Pancreas (tissue), 10 donors: Measurements from ENCODE around the gene CNTN5. TPM values are rescaled to one million over a fixed set of nuclear protein-coding genes. Genes with fewer than 3 reads are reported as not detected.
A peak's percentile ranks its signal among the peaks of the same experiment; 100 is the strongest.

Source experiments
- ATAC-seq, 4 donors: fragments of 200-7000 bp; cut with Tn5 transposase; one replicate each; pipeline versions ENCODE4 v1.8.0 to v1.9.1; 2020; ENCODE audit warnings: mild to moderate bottlenecking in 4 of 4, moderate library complexity in 4 of 4
- DNase-seq, 6 donors: peaks; one replicate each; pipeline ENCODE4 v3.0.0-alpha.2; 2020
- FAIRE-seq: peaks from 2 replicates; lab custom pipeline; 2012; peaks lifted over from hg19 to GRCh38; lab: Jason Lieb, UNC
- H3K27ac ChIP-seq, 4 donors: fragments of 200-600 bp; sonication (generic); 1 replicate in 3 of 4; 2 replicates in 1 of 4; pipeline versions ENCODE4 v1.5.0 to v1.8.0; 2020
- H3K27me3 ChIP-seq, 4 donors: fragments of 200-600 bp; one replicate each; pipeline ENCODE4 v1.8.0; 2021
- H3K36me3 ChIP-seq, 3 donors: fragments of 200-600 bp; sonication (generic) in 1 of 3; one replicate each; pipeline versions ENCODE4 v1.5.0 to v1.8.0; 2020 to 2021
- H3K4me1 ChIP-seq, 3 donors: fragments of 200-600 bp; one replicate each; pipeline ENCODE4 v1.8.0; 2021
- H3K4me3 ChIP-seq, 4 donors: fragments of 200-600 bp; sonication (generic) in 2 of 4; one replicate each; pipeline versions ENCODE4 v1.5.0 to v1.8.0; 2020 to 2021
- H3K9me3 ChIP-seq, 4 donors: fragments of 200-600 bp; one replicate each; pipeline ENCODE4 v1.8.0; 2021
- WGBS, 2 donors: extraction: QIAGEN DNeasy Blood & Tissue Kit; methylation state at CpG; one replicate each; pipeline ENCODE4 v1.1.7; 2013; 5-methylcytosine and 5-hydroxymethylcytosine counted together
- intact Hi-C, 3 donors: fragments of 100-400 bp; cut with DNase I; formaldehyde crosslinking; loops; one replicate each; pipeline versions ENCODE4 v1.11.1 to v1.14.2; 2022
- polyA plus RNA-seq, 2 donors: library from polyadenylated mRNA; stranded (reverse); fragments of 200-250 nt; gene quantifications; one replicate each; pipeline ENCODE4 v1.2.3, GENCODE V29; 2013
- total RNA-seq, 6 donors: library from RNA; stranded (reverse); fragmentation: NEBNext Ultra II Directional in 4 of 6; extraction: Animal tissue kit (Norgen Biotek cat#: 25700) in 4 of 6; gene quantifications; one replicate each; pipeline versions ENCODE4 v1.2.1 to v1.2.4, GENCODE V29; 2021 to 2023
- TF ChIP-seq, protein P1 (sequence below), 4 donors: fragments of 200-600 bp; sonication (generic) in 3 of 4; IDR thresholded peaks; one replicate each; pipeline versions ENCODE4 v1.5.0 to v1.8.0; 2021; ENCODE audit warnings: antibody characterized with exemption in 4 of 4
- donor health status: healthy with polysubstance abuse.
- donor health status: DM: no; HTN: no; CAD: no; lungs with moderate emphysema.
- donor health status: DM: no; HTN: no; CAD: no.
- donor health status: control.
- donor health status: control.
- donor health status: Bipolar disorder and iron deficiency.
- donor health status: DM: yes; HTN: yes; CAD: no.
- donor health status: DM: no; HTN: no; CAD: no.
- donor health status: DM: no; HTN: no; CAD: no.
- donor health status: DM: yes; HTN: yes; CAD: no.

CNTN5 gene
- total and polyA plus RNA-seq, 8 donors, result 0.11 to 1.2 (median 0.58) TPM

DNA sequence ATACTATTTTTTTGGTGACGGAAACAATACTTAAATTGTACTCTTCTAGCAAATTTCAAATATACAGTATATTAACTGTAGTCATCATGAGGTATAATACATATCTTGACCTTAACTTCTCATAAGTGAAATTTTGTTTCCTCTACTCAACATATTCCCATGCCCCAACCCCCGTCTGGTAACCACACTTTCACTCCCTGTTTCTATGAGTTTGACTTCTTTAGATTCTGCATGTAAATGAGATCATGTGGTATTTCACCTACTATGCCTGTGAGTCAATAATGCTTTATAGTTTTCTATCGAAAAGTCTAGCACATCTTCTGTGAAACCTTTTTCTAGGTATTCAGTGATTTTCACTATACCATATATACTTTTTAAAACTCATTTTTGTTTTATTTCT is 663.2 kb downstream of the CNTN5 start:
- intact Hi-C loops, result no loop called here
- TF ChIP-seq, protein P1, sequence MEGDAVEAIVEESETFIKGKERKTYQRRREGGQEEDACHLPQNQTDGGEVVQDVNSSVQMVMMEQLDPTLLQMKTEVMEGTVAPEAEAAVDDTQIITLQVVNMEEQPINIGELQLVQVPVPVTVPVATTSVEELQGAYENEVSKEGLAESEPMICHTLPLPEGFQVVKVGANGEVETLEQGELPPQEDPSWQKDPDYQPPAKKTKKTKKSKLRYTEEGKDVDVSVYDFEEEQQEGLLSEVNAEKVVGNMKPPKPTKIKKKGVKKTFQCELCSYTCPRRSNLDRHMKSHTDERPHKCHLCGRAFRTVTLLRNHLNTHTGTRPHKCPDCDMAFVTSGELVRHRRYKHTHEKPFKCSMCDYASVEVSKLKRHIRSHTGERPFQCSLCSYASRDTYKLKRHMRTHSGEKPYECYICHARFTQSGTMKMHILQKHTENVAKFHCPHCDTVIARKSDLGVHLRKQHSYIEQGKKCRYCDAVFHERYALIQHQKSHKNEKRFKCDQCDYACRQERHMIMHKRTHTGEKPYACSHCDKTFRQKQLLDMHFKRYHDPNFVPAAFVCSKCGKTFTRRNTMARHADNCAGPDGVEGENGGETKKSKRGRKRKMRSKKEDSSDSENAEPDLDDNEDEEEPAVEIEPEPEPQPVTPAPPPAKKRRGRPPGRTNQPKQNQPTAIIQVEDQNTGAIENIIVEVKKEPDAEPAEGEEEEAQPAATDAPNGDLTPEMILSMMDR (IDR thresholded peaks at IDR 0.05), result no peak
- H3K27ac ChIP-seq, result no peak overlapping the region
- no peaks in the 10 kb centered on the region for H3K4me1 ChIP-seq
- no peak for DNase-seq
- no peaks in the 10 kb centered on the region for H3K27me3 ChIP-seq
- 80 to 84% methylated on average over 3 of the region's 3 CpGs for WGBS, 2 donors
- no peak overlapping the region for H3K4me3 ChIP-seq
- no peak for FAIRE-seq
- no peak for ATAC-seq
- no peaks in the 10 kb centered on the region for H3K9me3 ChIP-seq
- H3K36me3 ChIP-seq, result no peaks in the 10 kb centered on the region

DNA sequence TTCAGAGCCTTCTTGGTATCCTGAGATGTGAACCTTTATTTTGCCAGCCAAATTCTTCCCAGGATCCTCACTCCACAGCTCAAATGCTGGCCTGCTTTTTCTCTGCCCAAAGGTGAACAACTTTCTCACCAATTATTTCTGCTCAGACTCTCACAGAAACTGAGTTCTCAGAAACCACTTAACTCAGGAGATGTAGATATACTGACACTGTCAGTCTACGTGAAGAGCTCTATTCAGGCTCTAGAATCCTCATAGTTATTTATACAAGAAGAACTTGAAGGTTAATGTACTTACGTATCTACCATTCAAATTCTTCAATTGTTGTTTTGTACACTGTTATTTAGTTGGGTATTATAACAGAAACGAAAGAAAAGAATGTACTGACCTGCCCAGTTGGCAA is 666.1 kb downstream of the CNTN5 start:
- intact Hi-C loops, result no loop called here
- TF ChIP-seq, protein P1 (IDR thresholded peaks at IDR 0.05), result no peak
- no peaks in the 10 kb centered on the region for H3K4me1 ChIP-seq
- H3K27ac ChIP-seq, result no peak overlapping the region
- no peak for FAIRE-seq
- H3K27me3 ChIP-seq, result no peaks in the 10 kb centered on the region
- H3K36me3 ChIP-seq, result no peaks in the 10 kb centered on the region
- no peak for ATAC-seq
- no peak overlapping the region for H3K4me3 ChIP-seq
- no peaks in the 10 kb centered on the region for H3K9me3 ChIP-seq
- DNase-seq, result no peak
- WGBS, 2 donors, result 61 to 63% methylated on average over 3 of the region's 3 CpGs

DNA sequence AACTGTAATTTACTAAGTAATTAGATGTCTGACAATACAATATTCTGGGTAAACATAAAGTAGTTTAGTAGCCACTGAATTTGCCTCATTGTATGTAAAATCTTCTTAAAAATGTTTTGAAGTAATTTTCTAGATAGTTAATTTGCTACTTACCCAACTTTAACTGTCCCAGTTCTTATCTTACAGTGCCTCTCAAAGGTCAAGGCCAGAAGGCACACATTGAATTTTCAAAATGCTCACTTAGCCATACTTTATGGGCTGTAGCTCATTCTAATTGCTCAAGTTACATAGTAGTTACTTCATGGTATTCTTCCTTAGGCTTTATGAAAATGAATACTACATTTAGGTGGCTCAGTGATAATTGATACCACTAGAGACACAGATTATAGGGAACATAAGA is 666.6 kb downstream of the CNTN5 start:
- no peak overlapping the region for H3K27ac ChIP-seq
- no peaks in the 10 kb centered on the region for H3K27me3 ChIP-seq
- DNase-seq (no peak), FAIRE-seq (no peak), ATAC-seq (no peak)
- no peaks in the 10 kb centered on the region for H3K36me3 ChIP-seq
- H3K4me1 ChIP-seq, result no peaks in the 10 kb centered on the region
- H3K9me3 ChIP-seq, result no peaks in the 10 kb centered on the region
- TF ChIP-seq, protein P1 (IDR thresholded peaks at IDR 0.05), result no peak
- intact Hi-C loops, result no loop called here
- H3K4me3 ChIP-seq, result no peak overlapping the region

DNA sequence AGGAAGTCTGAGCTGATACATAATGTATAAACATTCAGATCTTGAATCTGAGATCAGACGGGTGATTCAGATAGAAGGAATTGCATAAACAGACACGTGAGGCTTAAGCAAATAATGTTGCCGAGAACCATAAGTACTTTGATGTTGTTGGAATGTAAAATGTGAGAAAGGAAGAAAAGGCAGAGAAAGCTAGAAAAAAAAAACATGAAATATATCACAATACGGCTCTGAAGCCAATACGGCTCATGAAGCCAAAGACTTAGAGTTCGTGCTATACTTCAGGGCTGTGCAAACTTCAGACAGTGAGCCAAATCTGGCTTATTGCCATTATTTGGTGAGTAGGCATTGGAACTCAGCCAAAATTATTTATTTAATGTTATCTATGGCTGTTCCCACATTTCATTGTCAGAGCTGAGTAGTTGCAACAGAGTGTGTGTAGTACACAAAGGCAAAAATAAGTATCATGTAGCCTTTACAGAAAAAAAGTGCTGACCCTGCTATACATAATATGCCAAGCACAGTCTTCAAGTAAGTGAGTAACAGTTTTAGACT is 673.3 kb downstream of the CNTN5 start:
- TF ChIP-seq, protein P1 (IDR thresholded peaks at IDR 0.05), result no peak
- ATAC-seq (peak; percentile 28 to 54 (median 51)), FAIRE-seq (no peak), DNase-seq (no peak)
- Histone ChIP-seq H3K4me1 (peaks cover 0 to 6% (median 0%) of the 10 kb centered on the region in 3 donors), H3K27me3 (no peaks in the 10 kb centered on the region), H3K27ac (no peak overlapping the region), H3K4me3 (no peak overlapping the region), H3K36me3 (no peaks in the 10 kb centered on the region), H3K9me3 (no peaks in the 10 kb centered on the region)
- 11 to 14% methylated on average over 6 of the region's 6 CpGs for WGBS, 2 donors
- intact Hi-C loops, result no loop called here

DNA sequence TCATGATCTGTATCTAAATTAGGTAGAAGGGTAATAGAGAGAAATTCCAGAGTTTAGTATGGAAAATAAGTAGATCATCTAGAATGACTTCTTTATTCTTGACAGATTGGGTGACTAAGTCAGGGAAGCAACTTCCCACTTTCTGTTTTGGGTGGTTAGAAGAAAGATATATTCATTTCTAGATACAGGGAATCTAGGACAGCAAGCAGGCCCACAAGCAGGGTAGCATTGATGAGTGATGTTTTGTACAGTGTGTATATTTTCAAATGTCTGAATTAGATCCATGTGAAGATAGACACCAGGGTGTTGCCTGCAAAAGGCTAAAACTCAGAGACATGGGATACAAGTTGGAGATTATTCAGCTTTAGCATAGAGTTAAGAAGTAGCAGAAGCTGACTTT is 674.4 kb downstream of the CNTN5 start:
- H3K36me3 ChIP-seq, result no peaks in the 10 kb centered on the region
- no peak for FAIRE-seq
- ATAC-seq, result no peak

More for the DNA sequence above, 674.4 kb downstream of the CNTN5 start:
- no peaks in the 10 kb centered on the region for H3K27me3 ChIP-seq
- TF ChIP-seq, protein P1 (IDR thresholded peaks at IDR 0.05), result no peak
- intact Hi-C loops, result no loop called here
- no peak for DNase-seq
- H3K9me3 ChIP-seq, result no peaks in the 10 kb centered on the region
- H3K4me1 ChIP-seq, result peaks cover 0 to 6% (median 0%) of the 10 kb centered on the region in 3 donors
- no peak overlapping the region for H3K4me3 ChIP-seq
- H3K27ac ChIP-seq, result no peak overlapping the region
